SH-SY5Y (cell line): ENCODE data around the gene LPIN3.

Experiments
- GATA2 ChIP-seq: IDR thresholded peaks from 2 replicates; pipeline ENCODE4 v1.6.1; 2011; ENCODE audit warnings: mild to moderate bottlenecking, low read depth, low read length
- GATA3 ChIP-seq: IDR thresholded peaks from 2 replicates; pipeline ENCODE4 v1.6.1; 2011; ENCODE audit warnings: low read depth, mild to moderate bottlenecking, low read length, moderate library complexity

- TF ChIP-seq GATA3 (no peak), GATA2 (no peak)
Measured at GRCh38 chr20:41361757-41362747, 21.4 kb downstream of the LPIN3 start.
